DND-41 (cell line): ENCODE results near the gene RNU1-4.
"Not testable (repeated sequence)": the region's sequence is repeated elsewhere in the genome, so short reads cannot be mapped to it uniquely, and the experiment has no call there.

ENCODE experiments used
- ATAC-seq: fragments of 200-7000 bp; cut with Tn5 transposase; 3 replicates; pipeline ENCODE4 v1.9.1; 2021; ENCODE audit warnings: low read depth; ENCODE audit not compliant: insufficient read depth
- DNase-seq: peaks from one replicate; pipeline ENCODE4 v3.0.0-alpha.2; 2020
- H2AFZ ChIP-seq: 2 replicates; pipeline ENCODE4 v1.6.0; 2012; ENCODE audit warnings: low read depth, low read length
- H3K27ac ChIP-seq: 2 replicates; pipeline ENCODE4 v1.5.1; 2012; ENCODE audit warnings: low read length, inconsistent platforms
- H3K27me3 ChIP-seq: fragments of 200-600 bp; sonication (generic); 2 replicates; pipeline ENCODE4 v1.6.0; 2012; ENCODE audit warnings: low read length, mild to moderate bottlenecking, inconsistent platforms; ENCODE audit not compliant: insufficient read depth, poor library complexity
- H3K36me3 ChIP-seq: 2 replicates; pipeline ENCODE4 v1.5.1; 2012; ENCODE audit warnings: low read length, inconsistent platforms; ENCODE audit not compliant: insufficient read depth
- H3K4me1 ChIP-seq: 2 replicates; pipeline ENCODE4 v1.5.1; 2012; ENCODE audit warnings: mild to moderate bottlenecking, low read length; ENCODE audit not compliant: insufficient read depth
- H3K4me2 ChIP-seq: 2 replicates; pipeline ENCODE4 v1.6.0; 2012; ENCODE audit warnings: mild to moderate bottlenecking, moderate library complexity, low read length, inconsistent platforms; ENCODE audit not compliant: insufficient read depth
- H3K4me3 ChIP-seq, 2 experiments: fragments of 200-600 bp in 1 of 2; shearing (Covaris generic) in 1 of 2; 2 replicates each; pipeline ENCODE4 v1.5.1; 2012 to 2016; ENCODE audit warnings: inconsistent platforms in 2 of 2, low read length in 2 of 2, mild to moderate bottlenecking in 2 of 2, low read depth in 1 of 2, moderate library complexity in 1 of 2
- H3K79me2 ChIP-seq: 2 replicates; pipeline ENCODE4 v1.6.0; 2012; ENCODE audit warnings: low read length, inconsistent platforms; ENCODE audit not compliant: insufficient read depth
- H3K9ac ChIP-seq: 2 replicates; pipeline ENCODE4 v1.6.0; 2012; ENCODE audit warnings: low read depth, mild to moderate bottlenecking, inconsistent platforms, low read length, moderate library complexity
- H3K9me3 ChIP-seq: 2 replicates; pipeline ENCODE4 v1.5.1; 2012; ENCODE audit warnings: low read length, moderate library complexity, mild to moderate bottlenecking, inconsistent platforms; ENCODE audit not compliant: insufficient read depth, severe bottlenecking
- H4K20me1 ChIP-seq: 2 replicates; pipeline ENCODE4 v1.6.0; 2012; ENCODE audit warnings: low read length; ENCODE audit not compliant: insufficient read depth
- CTCF ChIP-seq: IDR thresholded peaks from 2 replicates; pipeline ENCODE4 v1.5.1; 2012; ENCODE audit warnings: borderline replicate concordance, low read length, moderate library complexity, mild to moderate bottlenecking; ENCODE audit not compliant: poor library complexity, severe bottlenecking; ENCODE audit errors: extremely low read depth
- EZH2 ChIP-seq: IDR thresholded peaks from 3 replicates; pipeline ENCODE4 v1.6.1; 2012; ENCODE audit warnings: borderline replicate concordance, low read depth, mild to moderate bottlenecking, moderate library complexity, low read length, inconsistent platforms; ENCODE audit not compliant: severe bottlenecking

Gene RNU1-4

DNA sequence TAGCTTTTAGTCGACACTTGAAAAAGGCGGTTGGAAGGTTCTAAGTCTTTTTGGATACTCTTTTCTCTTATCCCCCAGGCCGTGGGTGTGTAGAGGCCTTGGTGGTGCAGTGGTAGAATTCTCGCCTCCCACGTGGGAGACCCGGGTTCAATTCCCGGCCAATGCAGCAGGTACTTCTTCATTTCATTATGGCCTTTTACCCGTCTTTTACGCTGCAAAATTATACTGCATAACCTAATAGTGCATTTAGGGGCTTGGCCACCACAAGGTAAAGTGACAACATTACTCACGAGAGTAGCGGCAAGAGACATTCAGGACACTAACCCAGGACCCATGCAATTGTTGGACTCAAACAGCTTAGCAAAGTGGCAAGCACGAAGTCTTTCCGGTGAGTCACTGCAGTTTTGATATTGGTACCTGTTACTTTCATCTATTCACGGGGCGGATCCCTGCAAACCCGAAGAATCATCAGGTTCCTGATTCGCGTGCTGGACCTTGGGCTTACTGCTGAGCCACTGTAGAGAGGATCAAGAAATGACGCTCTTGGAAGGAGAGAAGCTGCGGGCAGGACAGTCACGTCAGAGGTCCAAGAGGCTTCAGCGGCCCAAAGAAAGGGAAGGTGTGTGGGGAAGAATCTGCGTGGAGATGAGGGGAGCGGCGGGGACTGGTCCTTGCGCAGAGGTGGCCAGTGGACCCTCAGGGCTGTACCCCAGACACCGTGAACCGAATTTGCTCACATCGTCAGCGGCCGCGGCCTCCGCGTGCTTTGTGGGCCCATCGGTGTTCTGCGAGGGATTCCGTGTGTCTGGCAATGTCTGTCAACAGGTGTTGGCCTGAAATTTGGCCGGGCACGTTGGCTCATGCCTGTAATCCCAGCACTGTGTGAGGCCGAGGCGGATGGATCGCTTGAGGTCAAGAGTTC lies 12.9 kb upstream of the RNU1-4 start:
- Histone ChIP-seq H3K9ac (no peak overlapping the region), H3K36me3 (no peaks in the 10 kb centered on the region), H2AFZ (no peak overlapping the region), H3K4me3 (no peak overlapping the region), H3K9me3 (no peaks in the 10 kb centered on the region), H3K4me2 (no peak overlapping the region), H3K4me1 (no peaks in the 10 kb centered on the region), H3K27ac (no peak overlapping the region), H3K79me2 (no peaks in the 10 kb centered on the region), H3K27me3 (peaks cover 13% of the 10 kb centered on the region), H4K20me1 (no peaks in the 10 kb centered on the region)
- TF ChIP-seq CTCF (no peak), EZH2 (no peak)
- no peak for DNase-seq
- peak; percentile 35; the same call in 1 of the 3 replicates for ATAC-seq

- H3K27ac ChIP-seq, H3K9ac ChIP-seq, H3K4me2 ChIP-seq, H3K79me2 ChIP-seq, DNase-seq, H3K9me3 ChIP-seq, H3K4me1 ChIP-seq, H2AFZ ChIP-seq, H4K20me1 ChIP-seq, H3K4me3 ChIP-seq, H3K36me3 ChIP-seq: not testable (repeated sequence)
- ATAC-seq, result peak; percentile 50; the same call in 1 of the 3 replicates
- H3K27me3 ChIP-seq, result peaks cover 13% of the 10 kb centered on the region
These were observed 11.9 kb upstream of the RNU1-4 start for GRCh38 chr1:16728243-16728949.

DNA sequence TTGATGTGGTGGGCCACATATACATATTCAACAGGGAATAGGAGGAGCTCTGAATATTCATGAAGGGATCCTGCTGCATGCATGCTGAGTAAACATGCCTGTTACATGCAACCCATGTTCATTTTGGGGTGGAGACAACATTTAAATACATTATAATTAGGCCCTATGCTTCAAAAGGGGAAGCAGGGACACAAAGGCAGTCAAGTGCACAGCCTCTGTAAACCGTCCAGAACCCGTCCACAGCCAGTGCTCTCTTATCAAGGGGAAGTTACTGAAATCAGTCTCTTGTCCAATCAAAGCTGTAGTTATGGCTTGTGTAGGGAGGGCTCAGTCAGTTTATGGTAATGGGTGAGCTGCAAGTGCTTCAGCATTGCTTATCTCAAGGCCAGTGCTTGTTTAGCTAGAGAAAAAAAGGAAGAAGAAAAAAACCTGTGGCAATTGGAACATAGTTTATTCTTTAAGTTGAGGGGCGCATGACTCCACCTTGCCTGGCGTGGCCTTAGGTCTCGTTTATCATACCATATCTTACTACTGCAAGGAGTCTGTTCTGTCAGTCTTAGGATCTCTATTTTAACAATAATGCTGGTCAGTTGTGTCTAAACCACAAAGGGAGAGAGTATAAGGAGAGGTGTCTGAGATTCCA lies 7.9 kb upstream of the RNU1-4 start:
- H3K4me1 ChIP-seq, H3K4me2 ChIP-seq, H3K79me2 ChIP-seq, H3K27ac ChIP-seq, H3K9ac ChIP-seq, H3K9me3 ChIP-seq, H3K36me3 ChIP-seq, H3K27me3 ChIP-seq, DNase-seq, H3K4me3 ChIP-seq, H4K20me1 ChIP-seq, H2AFZ ChIP-seq, ATAC-seq: not testable (repeated sequence)

GRCh38 chr1:16741230-16741629 lies 914 bp downstream of the RNU1-4 start:
- H3K27ac ChIP-seq, H3K4me3 ChIP-seq, H4K20me1 ChIP-seq, H3K79me2 ChIP-seq, DNase-seq, H3K9ac ChIP-seq, ATAC-seq, H3K4me1 ChIP-seq, H3K4me2 ChIP-seq, H3K9me3 ChIP-seq, H2AFZ ChIP-seq, H3K36me3 ChIP-seq, H3K27me3 ChIP-seq: not testable (repeated sequence)

DNA sequence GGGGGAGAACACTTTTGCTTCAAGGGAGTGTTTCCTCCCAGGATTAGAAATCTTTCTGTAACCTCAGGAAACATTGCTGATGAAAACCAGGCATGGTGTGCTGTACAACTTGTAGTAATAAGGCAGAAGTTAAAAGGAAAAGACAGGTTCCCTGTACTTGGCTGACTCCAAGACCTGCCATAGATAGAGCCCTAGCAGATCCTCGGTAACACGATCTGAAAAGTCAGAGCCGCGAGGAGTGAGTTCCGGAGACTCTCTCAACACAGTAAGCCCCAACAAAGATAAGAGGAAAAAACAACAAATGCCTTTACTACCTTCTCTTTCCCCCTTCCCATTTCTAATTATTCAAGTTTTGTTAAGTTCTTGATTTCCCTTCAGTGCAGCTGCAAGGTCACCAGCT lies 7.3 kb downstream of the RNU1-4 start:
- H3K9me3 ChIP-seq, H3K4me3 ChIP-seq, H3K36me3 ChIP-seq, H3K4me1 ChIP-seq, H3K4me2 ChIP-seq, H3K27ac ChIP-seq, H2AFZ ChIP-seq, DNase-seq, H3K79me2 ChIP-seq, ATAC-seq, H3K9ac ChIP-seq, H3K27me3 ChIP-seq, H4K20me1 ChIP-seq: not testable (repeated sequence)

DNA sequence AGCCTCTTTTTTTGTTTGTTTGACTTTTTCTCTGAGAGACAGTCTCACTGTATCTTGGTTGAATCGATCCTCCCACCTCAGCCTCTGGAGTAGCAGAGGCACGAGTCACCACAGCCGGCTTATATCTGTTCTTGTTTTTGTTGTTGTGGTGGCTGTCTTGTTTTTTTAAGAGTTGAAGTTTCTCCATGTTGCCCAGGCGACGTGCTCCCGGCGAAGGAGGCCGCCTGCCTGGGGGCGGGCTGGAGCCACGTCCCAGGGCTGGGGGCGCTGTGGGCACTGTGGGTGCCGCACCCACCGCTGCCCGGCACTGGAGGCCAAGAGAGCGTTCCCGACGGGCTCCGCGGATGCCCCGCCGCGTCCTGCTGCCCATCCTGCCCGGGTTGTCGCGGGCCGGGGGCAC lies 8.4 kb downstream of the RNU1-4 start:
- H3K27ac ChIP-seq, H3K4me2 ChIP-seq, H3K9ac ChIP-seq, ATAC-seq, H3K27me3 ChIP-seq, H3K79me2 ChIP-seq, H2AFZ ChIP-seq, H3K36me3 ChIP-seq, H4K20me1 ChIP-seq, H3K9me3 ChIP-seq, DNase-seq, H3K4me1 ChIP-seq, H3K4me3 ChIP-seq: not testable (repeated sequence)
